ENCODE results near the gene PTPRR.

DNA sequence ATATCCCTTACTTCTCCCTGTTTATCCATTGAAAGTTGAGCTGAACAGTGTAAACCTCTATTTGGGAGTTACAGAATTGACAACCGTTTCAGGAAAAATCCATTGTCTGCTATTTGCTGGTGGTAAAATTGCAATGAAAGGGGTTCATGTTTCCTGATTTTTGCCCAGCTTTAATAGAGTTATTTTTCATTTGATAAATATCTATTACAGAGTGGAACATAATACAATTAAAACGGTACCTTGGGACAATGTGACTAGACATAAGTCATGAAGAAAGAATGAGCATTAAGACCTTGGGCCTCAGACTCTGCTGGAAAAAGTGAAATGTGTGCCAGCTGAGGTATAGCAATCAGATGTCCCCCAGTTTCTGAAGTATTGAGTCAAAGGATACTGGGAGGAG, 13.1 kb downstream of the PTPRR start:
- TF ChIP-seq, protein P1, sequence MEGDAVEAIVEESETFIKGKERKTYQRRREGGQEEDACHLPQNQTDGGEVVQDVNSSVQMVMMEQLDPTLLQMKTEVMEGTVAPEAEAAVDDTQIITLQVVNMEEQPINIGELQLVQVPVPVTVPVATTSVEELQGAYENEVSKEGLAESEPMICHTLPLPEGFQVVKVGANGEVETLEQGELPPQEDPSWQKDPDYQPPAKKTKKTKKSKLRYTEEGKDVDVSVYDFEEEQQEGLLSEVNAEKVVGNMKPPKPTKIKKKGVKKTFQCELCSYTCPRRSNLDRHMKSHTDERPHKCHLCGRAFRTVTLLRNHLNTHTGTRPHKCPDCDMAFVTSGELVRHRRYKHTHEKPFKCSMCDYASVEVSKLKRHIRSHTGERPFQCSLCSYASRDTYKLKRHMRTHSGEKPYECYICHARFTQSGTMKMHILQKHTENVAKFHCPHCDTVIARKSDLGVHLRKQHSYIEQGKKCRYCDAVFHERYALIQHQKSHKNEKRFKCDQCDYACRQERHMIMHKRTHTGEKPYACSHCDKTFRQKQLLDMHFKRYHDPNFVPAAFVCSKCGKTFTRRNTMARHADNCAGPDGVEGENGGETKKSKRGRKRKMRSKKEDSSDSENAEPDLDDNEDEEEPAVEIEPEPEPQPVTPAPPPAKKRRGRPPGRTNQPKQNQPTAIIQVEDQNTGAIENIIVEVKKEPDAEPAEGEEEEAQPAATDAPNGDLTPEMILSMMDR (IDR thresholded peaks at IDR 0.05), result no peak
- TF ChIP-seq ATF1 (CRISPR knock-in tag; IDR thresholded peaks at IDR 0.05) (no peak), ESRRA (CRISPR knock-in tag; IDR thresholded peaks at IDR 0.05; ENCODE audit: borderline replicate concordance) (no peak), TCF7 (CRISPR knock-in tag; IDR thresholded peaks at IDR 0.05; ENCODE audit: low read depth) (no peak), JUN (CRISPR knock-in tag; IDR thresholded peaks at IDR 0.05) (no peak), ZNF263 (CRISPR knock-in tag; IDR thresholded peaks at IDR 0.05; ENCODE audit: low read depth) (no peak), CREB1 (CRISPR knock-in tag; IDR thresholded peaks at IDR 0.05) (no peak), ZNF416 (CRISPR knock-in tag; IDR thresholded peaks at IDR 0.05) (no peak)
- TF ChIP-seq, protein P2, sequence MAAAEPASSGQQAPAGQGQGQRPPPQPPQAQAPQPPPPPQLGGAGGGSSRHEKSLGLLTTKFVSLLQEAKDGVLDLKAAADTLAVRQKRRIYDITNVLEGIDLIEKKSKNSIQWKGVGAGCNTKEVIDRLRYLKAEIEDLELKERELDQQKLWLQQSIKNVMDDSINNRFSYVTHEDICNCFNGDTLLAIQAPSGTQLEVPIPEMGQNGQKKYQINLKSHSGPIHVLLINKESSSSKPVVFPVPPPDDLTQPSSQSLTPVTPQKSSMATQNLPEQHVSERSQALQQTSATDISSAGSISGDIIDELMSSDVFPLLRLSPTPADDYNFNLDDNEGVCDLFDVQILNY (CRISPR knock-in tag; IDR thresholded peaks at IDR 0.05), result no peak
- TF ChIP-seq, protein P3, sequence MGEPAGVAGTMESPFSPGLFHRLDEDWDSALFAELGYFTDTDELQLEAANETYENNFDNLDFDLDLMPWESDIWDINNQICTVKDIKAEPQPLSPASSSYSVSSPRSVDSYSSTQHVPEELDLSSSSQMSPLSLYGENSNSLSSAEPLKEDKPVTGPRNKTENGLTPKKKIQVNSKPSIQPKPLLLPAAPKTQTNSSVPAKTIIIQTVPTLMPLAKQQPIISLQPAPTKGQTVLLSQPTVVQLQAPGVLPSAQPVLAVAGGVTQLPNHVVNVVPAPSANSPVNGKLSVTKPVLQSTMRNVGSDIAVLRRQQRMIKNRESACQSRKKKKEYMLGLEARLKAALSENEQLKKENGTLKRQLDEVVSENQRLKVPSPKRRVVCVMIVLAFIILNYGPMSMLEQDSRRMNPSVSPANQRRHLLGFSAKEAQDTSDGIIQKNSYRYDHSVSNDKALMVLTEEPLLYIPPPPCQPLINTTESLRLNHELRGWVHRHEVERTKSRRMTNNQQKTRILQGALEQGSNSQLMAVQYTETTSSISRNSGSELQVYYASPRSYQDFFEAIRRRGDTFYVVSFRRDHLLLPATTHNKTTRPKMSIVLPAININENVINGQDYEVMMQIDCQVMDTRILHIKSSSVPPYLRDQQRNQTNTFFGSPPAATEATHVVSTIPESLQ (CRISPR knock-in tag; IDR thresholded peaks at IDR 0.05), result no peak
- TF ChIP-seq, protein P4, sequence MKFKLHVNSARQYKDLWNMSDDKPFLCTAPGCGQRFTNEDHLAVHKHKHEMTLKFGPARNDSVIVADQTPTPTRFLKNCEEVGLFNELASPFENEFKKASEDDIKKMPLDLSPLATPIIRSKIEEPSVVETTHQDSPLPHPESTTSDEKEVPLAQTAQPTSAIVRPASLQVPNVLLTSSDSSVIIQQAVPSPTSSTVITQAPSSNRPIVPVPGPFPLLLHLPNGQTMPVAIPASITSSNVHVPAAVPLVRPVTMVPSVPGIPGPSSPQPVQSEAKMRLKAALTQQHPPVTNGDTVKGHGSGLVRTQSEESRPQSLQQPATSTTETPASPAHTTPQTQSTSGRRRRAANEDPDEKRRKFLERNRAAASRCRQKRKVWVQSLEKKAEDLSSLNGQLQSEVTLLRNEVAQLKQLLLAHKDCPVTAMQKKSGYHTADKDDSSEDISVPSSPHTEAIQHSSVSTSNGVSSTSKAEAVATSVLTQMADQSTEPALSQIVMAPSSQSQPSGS (CRISPR knock-in tag; IDR thresholded peaks at IDR 0.05; ENCODE audit: borderline replicate concordance, low read depth), result no peak
- TF ChIP-seq, protein P5, sequence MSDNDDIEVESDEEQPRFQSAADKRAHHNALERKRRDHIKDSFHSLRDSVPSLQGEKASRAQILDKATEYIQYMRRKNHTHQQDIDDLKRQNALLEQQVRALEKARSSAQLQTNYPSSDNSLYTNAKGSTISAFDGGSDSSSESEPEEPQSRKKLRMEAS (CRISPR knock-in tag; IDR thresholded peaks at IDR 0.05), result no peak
- TF ChIP-seq, protein P6, sequence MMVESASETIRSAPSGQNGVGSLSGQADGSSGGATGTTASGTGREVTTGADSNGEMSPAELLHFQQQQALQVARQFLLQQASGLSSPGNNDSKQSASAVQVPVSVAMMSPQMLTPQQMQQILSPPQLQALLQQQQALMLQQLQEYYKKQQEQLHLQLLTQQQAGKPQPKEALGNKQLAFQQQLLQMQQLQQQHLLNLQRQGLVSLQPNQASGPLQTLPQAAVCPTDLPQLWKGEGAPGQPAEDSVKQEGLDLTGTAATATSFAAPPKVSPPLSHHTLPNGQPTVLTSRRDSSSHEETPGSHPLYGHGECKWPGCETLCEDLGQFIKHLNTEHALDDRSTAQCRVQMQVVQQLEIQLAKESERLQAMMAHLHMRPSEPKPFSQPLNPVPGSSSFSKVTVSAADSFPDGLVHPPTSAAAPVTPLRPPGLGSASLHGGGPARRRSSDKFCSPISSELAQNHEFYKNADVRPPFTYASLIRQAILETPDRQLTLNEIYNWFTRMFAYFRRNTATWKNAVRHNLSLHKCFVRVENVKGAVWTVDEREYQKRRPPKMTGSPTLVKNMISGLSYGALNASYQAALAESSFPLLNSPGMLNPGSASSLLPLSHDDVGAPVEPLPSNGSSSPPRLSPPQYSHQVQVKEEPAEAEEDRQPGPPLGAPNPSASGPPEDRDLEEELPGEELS (CRISPR knock-in tag; IDR thresholded peaks at IDR 0.05), result no peak

Data from WTC11 (cell line).